ENCODE measurements around the gene AGXT. TPM values are rescaled to one million over a fixed set of nuclear protein-coding genes. Genes with fewer than 3 reads are reported as not detected.

The AGXT gene
- total RNA-seq, 1 donor from 2014 or later, result not detected

GRCh38 chr2:240861547-240861946 lies 7.1 kb upstream of the AGXT start:
- DNase-seq (ENCODE audit: low spot score) (no peak), ATAC-seq (no peak)
- intact Hi-C loops (cut with DNase I), result loop anchor here (10.0 kb wide), 1 partner anchor 353 kb away; no protein-coding TSS in a partner anchor

GRCh38 chr2:240864475-240864874 lies 4.1 kb upstream of the AGXT start:
- intact Hi-C loops (cut with DNase I), result loop anchor here (10.0 kb wide), 1 partner anchor 350 kb away; no protein-coding TSS in a partner anchor
- ATAC-seq (no peak), DNase-seq (ENCODE audit: low spot score) (no peak)

DNA sequence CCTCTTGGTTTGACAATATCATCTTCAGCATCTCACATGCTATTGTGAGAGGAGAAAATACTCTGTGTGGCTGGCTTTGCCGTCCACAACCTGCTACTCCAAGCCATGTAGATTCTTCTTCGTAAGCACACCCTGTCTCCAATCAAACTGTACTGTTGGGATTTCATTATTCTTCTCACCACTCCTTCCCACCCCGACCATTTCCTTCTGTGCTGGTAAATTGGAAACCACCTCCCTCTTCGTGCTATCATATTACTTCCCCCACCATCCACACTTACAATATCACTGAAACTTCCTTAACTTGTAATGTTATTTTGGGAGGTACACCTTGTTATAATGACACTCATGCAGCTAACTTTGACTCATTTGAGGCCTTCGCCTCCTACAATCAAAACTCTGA lies 3.2 kb upstream of the AGXT start:
- ATAC-seq, result no peak
- intact Hi-C loops (cut with DNase I), result loop anchor here (10.0 kb wide), 1 partner anchor 349 kb away; no protein-coding TSS in a partner anchor
- DNase-seq (ENCODE audit: low spot score), result no peak

GRCh38 chr2:240869109-240869955 lies 708 bp downstream of the AGXT start:
- intact Hi-C loops (cut with DNase I), result loop anchor here (10.0 kb wide), 1 partner anchor 345 kb away; no protein-coding TSS in a partner anchor
- DNase-seq (ENCODE audit: low spot score) (no peak), ATAC-seq (no peak)

DNA sequence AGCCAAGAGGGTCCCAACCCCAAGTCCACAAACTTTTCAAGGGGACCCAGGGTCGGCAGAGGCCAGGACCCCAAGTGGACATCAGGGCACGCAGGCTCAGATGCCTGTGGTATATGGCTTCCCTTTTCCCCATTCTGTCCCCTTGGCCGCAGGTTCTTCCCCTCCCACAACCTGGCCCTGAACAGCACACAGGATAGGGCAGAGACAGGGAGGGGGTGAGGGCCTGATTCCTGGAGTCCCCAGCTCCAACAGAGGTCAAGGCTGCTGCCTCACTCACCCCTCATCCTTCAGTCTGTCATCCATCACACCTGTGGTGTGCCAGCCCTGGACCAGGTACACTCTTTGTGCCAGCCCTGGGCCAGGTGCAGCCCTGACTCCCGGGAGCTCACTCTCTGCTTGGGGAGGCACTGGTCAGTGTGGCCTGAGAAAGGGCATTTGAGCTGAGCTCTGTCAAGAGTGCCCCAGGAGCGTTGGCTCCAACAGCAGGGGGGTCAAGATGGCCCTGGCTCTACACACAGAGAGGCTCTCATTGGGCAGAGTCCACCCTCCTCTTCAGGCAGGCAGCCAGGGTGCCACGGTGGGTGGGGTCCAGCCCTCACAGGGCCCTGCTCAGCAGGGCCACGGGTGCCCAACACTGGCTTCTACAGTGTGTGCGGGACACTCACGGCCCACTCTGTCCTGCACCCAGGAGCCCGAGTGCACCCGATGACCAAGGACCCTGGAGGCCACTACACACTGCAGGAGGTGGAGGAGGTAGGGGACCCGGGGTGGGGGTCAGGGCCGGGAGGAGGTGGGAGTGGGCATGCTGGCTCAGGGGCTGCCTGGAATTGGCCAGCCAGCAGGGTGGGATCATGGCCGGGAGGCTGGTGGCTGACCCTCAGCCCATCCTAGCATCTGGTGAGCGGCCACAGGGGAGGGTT lies 1.6 kb downstream of the AGXT start:
- intact Hi-C loops (cut with DNase I), result loop anchor here (10.0 kb wide), 1 partner anchor 345 kb away; no protein-coding TSS in a partner anchor
- DNase-seq (ENCODE audit: low spot score), result no peak
- ATAC-seq, result no peak

DNA sequence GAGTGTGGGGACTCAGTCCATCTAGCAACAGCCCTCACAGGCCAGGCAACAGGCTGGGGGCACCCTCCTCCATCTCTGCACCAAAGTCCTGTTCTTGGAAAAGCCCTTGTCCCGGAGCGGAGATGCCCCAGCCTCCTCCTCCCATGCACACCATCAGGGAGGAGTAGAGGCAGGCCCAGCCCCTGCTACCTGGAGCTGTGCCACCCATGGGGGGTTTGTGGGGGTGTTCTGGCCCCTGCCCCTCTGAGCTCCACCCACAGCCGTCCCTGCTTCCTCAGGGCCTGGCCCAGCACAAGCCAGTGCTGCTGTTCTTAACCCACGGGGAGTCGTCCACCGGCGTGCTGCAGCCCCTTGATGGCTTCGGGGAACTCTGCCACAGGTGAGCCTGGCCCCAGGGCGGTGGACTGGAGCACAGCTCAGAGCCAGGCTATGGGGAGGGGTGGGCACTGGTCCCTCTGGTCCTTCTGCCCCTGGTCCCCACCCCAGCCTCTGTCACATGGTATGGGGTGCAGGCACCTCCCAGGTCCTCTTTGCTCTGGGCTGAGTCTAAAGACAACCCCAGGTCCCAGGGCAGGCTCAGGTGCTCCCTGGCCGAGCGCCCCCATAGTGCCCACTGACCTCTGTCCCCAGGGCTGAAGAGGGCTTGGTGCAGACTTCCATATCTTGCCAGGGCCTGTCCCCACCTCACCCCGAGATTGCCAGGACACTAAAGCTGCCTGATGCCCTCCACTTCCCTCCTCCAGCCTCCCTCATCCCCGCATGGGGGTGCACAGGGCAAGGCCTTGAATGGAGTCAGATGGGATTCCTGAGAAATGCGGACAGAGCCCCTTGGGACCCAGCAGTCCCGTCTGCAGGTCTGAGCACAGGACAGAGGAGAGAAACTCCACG lies 2.7 kb downstream of the AGXT start:
- ATAC-seq, result no peak

GRCh38 chr2:240872317-240873097 lies 3.9 kb downstream of the AGXT start:
- ATAC-seq (no peak), DNase-seq (ENCODE audit: low spot score) (no peak)
- intact Hi-C loops (cut with DNase I), result no loop called here

More for the DNA sequence above, 2.7 kb downstream of the AGXT start:
- intact Hi-C loops (cut with DNase I), result no loop called here
- no peak for DNase-seq (ENCODE audit: low spot score)

DNA sequence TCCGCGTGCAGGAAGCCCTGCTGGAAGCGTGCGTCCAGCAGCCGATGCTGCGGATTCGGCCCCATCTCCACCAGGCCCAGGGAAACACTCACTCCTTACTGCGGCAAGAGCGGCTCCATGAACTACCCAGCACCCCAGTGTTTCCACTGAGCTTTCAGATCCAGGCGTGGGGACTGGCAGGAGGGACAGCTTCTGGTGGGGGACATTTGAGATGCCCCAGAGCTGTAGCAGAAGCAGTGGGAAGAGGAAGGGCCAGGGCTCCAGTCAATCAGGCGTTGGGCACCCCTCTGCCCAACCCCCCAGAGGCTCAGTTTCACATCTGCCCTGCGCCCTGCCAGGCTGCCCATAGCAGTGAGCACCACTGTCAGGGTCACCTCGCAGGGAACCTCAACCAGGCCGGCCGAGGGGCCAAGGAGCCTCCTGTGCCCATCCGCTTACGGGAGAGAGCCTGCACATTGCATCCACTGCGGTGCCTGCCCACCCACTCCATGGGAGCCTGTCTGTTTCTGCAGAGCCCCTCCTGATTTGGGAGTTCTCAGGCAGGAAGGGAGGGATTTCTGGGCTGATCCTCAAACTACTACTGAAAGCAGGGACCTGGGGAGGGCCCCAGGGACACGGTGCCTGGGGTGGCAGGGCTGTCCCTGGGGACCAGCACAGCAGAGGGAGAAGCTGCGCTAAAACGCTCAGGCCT lies 4.6 kb downstream of the AGXT start:
- ATAC-seq (no peak), DNase-seq (ENCODE audit: low spot score) (no peak)
- intact Hi-C loops (cut with DNase I), result no loop called here

DNA sequence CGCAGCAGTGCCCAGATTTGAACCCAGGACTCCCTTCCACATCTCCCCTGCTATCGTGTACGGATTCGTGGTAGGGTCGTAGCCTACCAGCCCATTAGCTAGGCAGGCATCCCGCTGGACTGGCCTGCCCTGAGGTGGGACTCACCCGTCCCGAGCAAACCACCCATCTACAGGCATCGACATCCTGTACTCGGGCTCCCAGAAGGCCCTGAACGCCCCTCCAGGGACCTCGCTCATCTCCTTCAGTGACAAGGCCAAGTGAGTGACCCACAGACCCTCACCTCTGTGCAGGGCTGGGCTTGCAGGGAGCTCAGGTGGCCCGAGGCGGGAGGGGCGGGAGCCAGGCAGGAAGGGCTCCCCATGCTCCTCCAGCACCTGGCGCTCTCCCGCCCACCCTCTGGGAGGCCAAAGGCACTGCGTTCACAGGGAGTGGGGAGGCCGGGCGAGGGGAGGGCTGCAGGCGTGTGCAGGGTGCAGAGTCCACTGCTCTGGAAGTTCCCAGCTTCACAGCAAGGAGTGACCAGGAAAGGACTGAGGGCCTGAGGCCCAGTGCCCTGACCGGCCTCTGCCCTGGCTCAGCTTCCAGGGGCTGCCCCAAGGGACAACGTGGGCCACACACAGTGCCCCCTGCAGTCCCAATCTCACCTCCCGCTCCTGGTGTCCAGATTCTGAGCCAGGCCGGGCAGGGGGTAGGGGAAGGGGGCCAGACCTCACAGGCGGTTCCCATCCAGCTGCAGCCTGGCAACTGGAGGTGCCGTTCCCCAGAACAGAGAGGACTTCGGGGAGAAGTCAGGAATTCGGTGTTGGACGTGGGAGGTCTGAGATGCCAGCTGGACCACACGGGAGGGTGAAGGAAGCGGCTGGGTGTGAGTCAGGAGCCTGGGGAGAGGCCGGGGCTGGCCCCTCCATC lies 5.4 kb downstream of the AGXT start:
- intact Hi-C loops (cut with DNase I), result no loop called here
- ATAC-seq, result peak; percentile 9
- DNase-seq (ENCODE audit: low spot score), result no peak

DNA sequence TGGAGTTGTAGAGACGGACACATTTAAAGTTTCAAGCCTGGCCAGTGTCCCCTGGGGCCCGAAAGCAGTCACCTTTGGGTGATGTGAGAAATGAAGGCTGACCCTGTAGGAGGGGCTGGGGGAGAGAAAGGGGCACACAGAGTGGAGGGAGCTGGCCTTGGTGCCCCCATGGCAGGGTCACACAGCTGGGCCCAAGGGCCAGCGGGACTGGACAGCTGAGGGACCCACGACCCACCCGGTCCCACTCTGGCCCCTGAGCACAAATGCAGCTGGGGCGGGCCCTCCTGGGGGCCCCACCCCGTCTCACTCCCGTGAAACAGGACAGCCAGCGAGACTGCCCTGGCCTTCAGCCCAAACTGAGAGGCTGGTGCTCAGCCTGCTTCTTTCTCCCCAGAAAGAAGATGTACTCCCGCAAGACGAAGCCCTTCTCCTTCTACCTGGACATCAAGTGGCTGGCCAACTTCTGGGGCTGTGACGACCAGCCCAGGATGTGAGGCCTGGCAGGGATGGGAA lies 6.1 kb downstream of the AGXT start:
- DNase-seq (ENCODE audit: low spot score), result no peak
- no peak for ATAC-seq
- intact Hi-C loops (cut with DNase I), result no loop called here

GRCh38 chr2:240875228-240876034 lies 6.8 kb downstream of the AGXT start:
- no peak for ATAC-seq
- no peak for DNase-seq (ENCODE audit: low spot score)
- intact Hi-C loops (cut with DNase I), result no loop called here

DNA sequence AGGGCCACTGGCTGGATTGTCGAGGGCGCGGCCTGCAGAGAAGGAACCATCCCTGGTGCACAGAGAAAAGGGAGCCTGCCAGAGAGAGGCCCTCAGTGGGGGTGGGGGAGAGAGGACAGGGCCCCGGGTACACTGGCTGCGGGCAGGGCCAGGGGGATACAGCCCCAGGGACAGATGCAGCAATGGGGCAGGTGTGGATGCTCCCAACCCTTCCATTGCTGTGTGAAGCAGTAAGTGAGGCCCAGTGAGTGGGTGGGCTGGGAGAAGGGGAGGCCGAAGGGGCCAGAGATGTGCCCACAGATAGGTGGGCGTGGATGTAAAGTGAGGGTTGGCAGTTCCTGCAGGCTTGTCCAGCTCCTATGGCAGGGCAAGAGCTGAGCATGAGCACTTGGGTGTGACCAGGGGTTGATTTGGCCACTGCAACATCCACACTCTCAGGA lies 7.4 kb downstream of the AGXT start:
- DNase-seq (ENCODE audit: low spot score) (no peak), ATAC-seq (no peak)

DNA sequence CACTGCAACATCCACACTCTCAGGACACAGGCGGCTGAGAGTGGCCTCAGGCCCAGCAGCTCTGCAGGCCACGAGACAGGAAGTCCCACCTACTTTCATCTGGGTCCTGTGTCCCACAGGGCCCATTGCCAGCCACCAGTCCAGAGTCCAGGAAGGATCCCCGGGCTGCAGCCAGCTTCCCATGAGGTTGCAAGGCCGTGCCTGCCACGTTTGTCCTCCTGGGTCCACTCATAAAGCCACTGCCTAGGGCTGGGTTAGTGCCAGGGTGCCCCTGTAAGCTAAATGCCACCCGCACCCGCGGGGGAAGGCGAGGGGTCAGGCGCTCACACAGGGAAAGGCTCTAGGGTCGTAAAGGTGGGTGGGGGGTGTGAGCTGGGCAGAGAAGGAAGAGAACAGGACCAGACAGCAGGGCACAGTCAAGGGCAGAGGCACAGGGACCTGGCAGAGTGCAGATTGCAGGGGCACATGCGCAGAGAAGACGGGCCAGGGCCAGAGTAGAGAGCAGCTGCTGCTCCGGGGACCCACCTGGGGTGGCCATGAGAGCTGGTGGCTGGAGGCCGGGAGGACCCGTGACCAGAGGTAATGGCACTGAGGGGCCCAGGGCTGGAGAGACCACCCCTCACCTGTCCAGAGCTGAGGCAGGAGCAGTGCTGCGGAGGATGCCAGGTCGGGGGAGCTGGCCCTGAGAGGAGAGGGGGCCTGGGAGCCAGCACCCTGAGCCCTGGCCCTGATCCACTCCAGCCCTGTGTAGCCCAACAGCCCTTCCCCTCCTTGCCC lies 8.0 kb downstream of the AGXT start:
- ATAC-seq, result no peak
- DNase-seq (ENCODE audit: low spot score), result no peak
- intact Hi-C loops (cut with DNase I), result no loop called here

More for the DNA sequence above, 7.4 kb downstream of the AGXT start:
- intact Hi-C loops (cut with DNase I), result no loop called here

GRCh38 chr2:240877460-240878340 lies 9.1 kb downstream of the AGXT start:
- DNase-seq (ENCODE audit: low spot score) (no peak), ATAC-seq (no peak)
- intact Hi-C loops (cut with DNase I), result no loop called here

Measured in sciatic nerve (tissue), 2 donors.